NCI-H226 (cell line): ENCODE measurements around the gene CUEDC2.

Source experiments
- DNase-seq: peaks from one replicate; pipeline ENCODE4 v3.0.0-alpha.2; 2015

Gene CUEDC2, protein sequence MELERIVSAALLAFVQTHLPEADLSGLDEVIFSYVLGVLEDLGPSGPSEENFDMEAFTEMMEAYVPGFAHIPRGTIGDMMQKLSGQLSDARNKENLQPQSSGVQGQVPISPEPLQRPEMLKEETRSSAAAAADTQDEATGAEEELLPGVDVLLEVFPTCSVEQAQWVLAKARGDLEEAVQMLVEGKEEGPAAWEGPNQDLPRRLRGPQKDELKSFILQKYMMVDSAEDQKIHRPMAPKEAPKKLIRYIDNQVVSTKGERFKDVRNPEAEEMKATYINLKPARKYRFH

DNA sequence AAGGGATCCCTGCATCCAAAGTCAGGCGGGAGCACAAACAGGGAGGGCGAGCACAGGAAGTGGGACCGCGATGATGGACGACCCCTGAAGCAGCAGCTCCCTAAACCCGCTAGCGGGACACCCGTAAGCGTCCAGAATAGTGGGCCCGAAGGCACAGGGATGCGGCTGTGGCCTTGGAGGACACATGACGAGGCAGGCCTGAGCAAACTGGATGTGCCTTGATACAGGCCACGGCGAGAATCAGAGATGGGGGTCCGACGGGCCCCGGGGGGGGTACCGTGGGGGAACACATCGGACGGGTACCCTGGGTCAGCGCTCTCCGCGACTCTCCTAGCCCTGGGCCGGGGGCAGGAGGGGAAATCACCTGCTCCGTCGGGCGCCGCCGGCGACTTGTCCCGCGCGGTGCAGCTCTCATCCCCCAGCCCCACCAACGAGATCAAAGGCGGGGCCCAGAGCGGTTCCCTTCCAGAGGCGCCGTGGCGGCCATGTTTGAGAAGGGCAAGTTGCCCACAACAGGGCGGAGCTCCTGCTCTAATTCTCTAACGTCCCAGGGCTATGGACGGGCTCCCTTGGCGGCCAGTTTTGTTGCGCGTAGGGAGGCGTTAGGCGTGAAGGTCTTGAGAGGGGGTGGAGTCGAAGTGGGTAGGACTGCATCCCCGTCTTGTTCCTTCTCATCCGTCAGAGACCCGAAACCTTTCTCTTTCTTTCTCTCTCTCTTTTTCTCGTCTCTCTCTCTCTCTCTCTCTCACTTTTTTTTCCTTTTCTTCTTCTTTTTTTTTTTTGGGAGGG lies at the start of gene CUEDC2:
CUEDC2 (minus strand) TSS at position 413 of the 789 bp plus-strand sequence. CDS start 7,386 bp downstream, outside the sequence.
- peak; percentile 92 for DNase-seq

GRCh38 chr10:102480396-102480795 lies 48.0 kb upstream of the CUEDC2 start:
- no peak for DNase-seq

DNA sequence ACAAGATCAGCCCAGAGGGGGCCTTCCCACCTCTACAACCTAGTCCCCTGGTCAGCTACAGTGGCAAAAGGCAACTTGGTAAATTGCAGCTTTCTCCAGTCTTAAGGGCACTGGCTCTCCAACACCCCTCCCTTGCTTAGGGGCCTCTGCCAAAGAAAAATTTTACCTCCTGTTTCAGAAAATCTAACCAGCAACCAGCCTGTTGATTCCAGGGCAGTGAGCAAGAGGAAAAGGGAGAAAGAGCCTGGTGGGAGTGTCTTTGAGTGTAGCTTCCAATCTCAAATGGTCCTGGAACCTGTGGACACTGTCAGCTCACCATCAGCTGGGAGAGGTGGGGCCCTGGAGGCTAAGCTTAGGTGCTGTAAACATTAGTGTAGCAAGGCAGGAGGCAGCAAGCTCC lies 47.3 kb upstream of the CUEDC2 start:
- DNase-seq: no peak

DNA sequence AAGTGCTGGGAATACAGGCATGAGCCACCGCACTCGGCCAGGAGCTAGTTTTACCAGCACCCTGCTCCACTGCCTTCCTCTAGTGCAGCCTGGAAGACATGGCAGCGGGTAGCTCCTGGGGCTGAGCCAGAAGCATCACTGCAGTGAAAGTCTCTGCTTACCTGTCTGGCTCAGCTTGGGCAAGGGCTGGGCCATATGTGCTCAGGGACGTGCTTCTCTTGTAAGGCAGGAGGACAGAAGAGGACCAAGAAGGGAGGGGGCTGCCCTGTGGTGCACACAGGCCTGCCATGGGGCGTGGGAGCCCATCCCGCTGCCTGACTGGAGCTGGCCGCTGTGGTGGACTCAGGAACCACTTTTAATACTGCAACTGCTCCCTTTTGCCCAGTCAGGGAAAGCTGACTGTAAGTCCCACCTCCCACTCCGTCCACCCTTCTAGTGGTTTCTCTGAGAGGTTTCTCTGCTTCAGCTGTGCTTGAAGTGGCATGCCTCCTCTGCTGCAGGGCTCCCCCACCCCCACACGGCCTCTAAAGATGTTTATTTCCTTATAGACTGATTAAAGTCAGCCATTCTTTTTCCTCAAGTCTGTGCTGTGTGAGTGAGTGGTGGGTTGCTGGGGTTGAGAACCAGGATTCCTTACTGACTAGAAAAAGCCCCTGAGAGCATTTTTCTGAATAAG lies 44.2 kb upstream of the CUEDC2 start:
- no peak for DNase-seq

DNA sequence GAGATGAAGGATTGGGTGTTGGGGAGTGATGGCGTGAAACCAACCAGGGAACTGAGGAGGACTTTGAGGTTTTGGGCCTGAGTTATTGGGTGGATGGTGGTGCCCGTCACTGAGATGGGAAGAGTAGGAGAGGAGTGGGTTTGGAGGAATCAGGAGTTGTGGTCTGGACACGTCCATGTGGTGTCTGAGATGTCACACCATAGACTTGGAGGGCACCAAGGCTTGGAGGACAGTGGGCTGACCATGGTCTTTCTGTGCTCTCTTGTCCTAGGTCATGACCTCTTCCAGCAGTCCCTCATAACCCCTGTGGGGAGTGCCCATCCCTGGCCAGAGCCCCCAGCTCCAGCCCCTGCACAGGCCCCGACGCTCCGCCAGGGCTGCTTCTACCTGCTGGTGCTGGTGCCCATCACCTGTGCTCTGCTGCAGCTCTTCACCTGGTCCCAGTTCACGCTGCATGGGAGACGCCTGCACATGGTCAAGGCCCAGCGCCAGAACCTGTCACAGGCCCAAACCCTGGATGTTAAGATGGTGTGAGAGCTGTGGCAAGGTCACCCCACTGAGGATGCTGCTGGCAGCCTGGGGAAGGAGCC lies 43.2 kb upstream of the CUEDC2 start:
- no peak for DNase-seq

- no peak for DNase-seq
These were observed 41.3 kb upstream of the CUEDC2 start for GRCh38 chr10:102473445-102474331.

GRCh38 chr10:102470579-102471546 lies 38.5 kb upstream of the CUEDC2 start:
- no peak for DNase-seq

DNA sequence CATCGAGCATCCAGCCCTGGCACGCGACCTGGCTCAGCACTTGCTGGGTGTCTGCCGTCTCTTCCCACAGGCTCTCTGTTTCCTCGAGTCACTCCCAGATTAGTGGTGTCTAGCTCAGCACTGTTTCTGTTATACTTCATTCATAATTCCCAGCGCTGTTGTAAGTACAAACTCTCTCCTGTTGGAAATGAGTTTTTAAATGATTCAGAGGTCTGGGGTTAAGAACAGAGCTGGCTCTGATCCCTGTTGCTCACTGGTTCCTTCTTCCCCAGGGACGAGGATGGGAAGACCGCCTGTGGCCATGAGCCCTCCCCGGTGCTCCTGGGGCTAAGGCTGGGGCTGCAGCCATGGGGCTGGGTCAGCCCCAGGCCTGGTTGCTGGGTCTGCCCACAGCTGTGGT lies 36.3 kb upstream of the CUEDC2 start:
- no peak for DNase-seq

DNA sequence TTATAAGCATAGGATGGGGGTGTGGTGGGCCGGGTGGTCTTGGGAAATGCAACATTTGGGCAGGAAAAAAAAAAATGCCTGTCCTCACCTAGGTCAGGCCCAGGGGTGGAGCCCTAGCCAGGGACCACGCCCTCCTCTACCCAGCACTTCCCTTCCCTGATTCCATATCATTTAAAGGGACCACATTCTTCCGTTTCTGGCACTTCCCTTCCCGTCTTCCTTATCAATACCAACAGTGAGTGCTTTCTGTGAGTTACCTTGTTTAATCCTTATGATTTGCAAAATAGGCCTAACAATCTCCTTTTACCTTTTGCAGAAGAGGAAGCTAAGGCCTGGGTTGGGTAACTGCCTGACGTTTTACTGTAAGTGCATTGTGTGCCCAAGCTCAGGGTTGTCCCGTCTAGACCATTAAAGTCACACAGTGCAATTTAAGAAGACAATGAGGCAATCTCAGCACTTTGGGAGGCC lies 35.6 kb upstream of the CUEDC2 start:
- no peak for DNase-seq

DNA sequence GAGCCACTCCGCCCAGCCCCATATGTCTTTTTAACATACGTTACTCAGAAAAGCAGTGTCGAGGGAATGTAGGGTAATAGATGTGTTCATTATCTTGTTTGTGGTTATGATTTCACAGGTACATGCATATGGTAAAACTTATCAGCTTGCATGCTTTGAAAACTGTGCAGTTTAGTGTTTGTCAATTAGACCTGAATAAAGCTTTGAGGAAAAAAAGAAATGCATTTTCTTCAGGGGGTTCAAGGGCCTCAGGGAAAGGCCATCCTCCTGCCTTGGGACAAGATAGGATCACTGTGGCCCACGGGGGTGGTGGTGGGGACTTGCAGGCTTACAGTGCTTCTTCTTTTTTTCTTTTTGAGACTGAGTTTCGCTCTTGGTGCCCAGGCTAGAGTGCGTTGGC lies 34.9 kb upstream of the CUEDC2 start:
- DNase-seq: no peak

- no peak for DNase-seq
These were observed 33.1 kb upstream of the CUEDC2 start for GRCh38 chr10:102465466-102465865.

- no peak for DNase-seq
These were observed 31.6 kb upstream of the CUEDC2 start for GRCh38 chr10:102463983-102464382.

DNA sequence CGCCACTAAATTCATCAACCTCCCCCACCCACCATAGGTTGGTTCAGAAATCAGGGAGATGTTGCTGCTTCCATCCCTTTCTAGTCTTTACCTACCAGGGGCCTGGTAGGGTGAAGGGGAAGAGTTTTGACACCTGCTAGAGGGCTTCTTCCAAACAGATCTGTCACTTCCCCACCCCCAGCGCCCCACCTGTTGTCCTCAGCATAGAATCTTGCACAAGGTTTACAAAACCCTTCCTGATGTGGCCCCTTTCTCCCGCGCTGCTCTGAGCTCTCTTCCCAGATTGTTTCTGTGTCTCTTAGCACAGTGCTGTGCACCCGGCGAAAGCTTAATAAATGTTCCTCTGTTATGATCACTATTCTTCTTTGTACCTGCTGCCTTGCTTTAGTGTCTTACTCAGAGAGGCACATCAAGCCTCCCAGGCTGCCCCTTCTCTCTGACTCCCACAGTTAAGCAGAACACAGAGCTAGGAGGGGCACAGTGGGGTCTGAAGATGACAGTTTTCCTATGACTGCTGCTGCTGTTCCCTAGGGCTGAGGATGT lies 30.2 kb upstream of the CUEDC2 start:
- DNase-seq: no peak

GRCh38 chr10:102461187-102462054 lies 29.0 kb upstream of the CUEDC2 start:
- DNase-seq: peak; percentile 86

DNA sequence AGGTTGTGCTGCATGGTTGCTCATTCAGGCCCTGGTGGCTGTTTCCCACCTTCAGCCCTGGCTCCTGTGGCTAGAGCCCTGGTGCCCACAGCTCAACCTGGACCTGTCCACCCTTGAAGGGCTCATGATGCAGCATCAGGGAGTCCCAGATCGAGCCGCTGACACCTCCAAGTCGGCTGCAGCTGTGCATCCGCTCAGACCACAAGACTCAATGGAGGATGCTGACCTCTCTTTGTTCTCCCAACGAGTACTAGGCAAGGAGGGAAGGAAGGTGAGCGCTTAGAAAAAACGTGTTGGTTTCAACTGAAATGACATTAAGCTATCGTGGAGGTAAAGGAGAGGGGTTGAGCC lies 28.4 kb upstream of the CUEDC2 start:
- DNase-seq: no peak

DNA sequence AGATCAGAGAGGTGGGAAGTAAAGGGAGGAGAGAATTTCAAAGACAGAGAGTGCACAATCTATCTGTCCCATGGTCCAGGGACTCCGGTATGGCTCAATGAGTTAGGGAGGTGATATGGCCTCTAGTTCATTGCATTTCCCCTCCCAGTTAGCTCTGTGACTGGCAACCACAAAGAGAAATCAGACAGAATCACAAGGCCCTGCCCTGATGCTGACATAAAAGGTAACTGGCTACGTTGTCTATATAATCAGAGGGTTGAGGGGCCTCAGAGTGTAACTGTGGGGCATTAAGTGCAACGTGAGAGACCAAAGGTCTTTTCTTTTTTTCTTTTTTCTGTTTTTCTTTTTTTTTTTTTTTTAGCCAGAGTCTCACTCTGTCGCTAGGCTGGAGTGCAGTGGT lies 26.3 kb upstream of the CUEDC2 start:
- no peak for DNase-seq

GRCh38 chr10:102457591-102458150 lies 25.3 kb upstream of the CUEDC2 start:
- DNase-seq: no peak

DNA sequence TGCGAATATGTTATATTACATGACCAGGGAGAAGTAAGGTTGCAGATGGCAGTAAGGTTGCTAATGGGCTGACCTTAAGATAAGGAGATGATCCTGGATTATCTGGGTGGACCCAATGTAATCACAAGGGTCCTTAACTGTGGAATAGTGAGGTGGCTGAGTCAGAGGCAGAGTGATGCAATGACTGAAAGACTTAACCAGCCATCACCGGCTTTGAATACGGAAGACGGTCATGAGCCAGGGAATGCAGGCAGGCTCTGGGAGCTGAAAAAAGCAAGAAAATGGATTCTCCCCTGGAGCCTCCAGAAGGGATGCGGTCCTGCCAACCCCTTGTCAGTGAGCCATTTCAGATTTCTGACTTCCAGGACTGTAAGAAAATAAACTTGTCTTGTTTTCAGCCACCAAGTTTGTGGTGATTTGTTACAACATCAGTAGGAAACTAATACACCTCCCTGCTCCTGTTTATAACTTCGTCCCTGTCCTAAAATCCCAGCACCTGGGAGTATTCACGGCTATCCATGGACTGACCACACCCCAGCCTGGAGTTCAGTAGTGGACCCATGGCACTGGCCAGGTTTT lies 23.6 kb upstream of the CUEDC2 start:
- peak; percentile 84 for DNase-seq
